CD14-positive monocyte (primary cell): ENCODE results near the gene OR2T4. TPM values are rescaled to one million over a fixed set of nuclear protein-coding genes. Genes with fewer than 3 reads are reported as not detected.

Source experiments
- DNase-seq, 3 donors: peaks; one replicate each; pipeline ENCODE4 v3.0.0-alpha.2; 2011 to 2022
- H2AFZ ChIP-seq: 2 replicates; pipeline ENCODE4 v1.6.0; 2012; ENCODE audit warnings: mild to moderate bottlenecking, low read depth, low read length, inconsistent platforms; ENCODE audit not compliant: insufficient read depth, poor library complexity, severe bottlenecking
- H3K27ac ChIP-seq, 2 donors: 1 replicate in 1 of 2; 2 replicates in 1 of 2; pipeline ENCODE4 v1.5.1; 2012 to 2013; ENCODE audit warnings: low read length in 2 of 2, control low read depth in 1 of 2, inconsistent platforms in 1 of 2, low read depth in 1 of 2, mild to moderate bottlenecking in 1 of 2
- H3K27me3 ChIP-seq, 2 donors: one replicate each; pipeline versions ENCODE4 v1.6.0 to v1.6.1; 2011 to 2013; ENCODE audit warnings: low read length in 2 of 2; ENCODE audit not compliant: control insufficient read depth in 2 of 2, insufficient read depth in 2 of 2
- H3K36me3 ChIP-seq, 2 donors: replicated peaks in 1 of 2; 1 replicate in 1 of 2; 2 replicates in 1 of 2; pipeline versions ENCODE4 v1.5.1 to v1.6.1; 2012 to 2013; ENCODE audit warnings: low read length in 2 of 2, control low read depth in 1 of 2, inconsistent platforms in 1 of 2, mild to moderate bottlenecking in 1 of 2; ENCODE audit not compliant: insufficient read depth in 2 of 2, control insufficient read depth in 1 of 2
- H3K4me1 ChIP-seq, 2 donors: 1 replicate in 1 of 2; 2 replicates in 1 of 2; pipeline versions ENCODE4 v1.5.1 to v1.6.1; 2012 to 2013; ENCODE audit warnings: low read length in 2 of 2, control low read depth in 1 of 2, inconsistent platforms in 1 of 2, mild to moderate bottlenecking in 1 of 2, moderate library complexity in 1 of 2; ENCODE audit not compliant: insufficient read depth in 2 of 2, control insufficient read depth in 1 of 2
- H3K4me2 ChIP-seq: replicated peaks from 2 replicates; pipeline ENCODE3; 2012; ENCODE audit warnings: low read length, moderate library complexity, mild to moderate bottlenecking; ENCODE audit not compliant: poor library complexity, severe bottlenecking; ENCODE audit errors: extremely low read depth
- H3K4me3 ChIP-seq, 3 experiments: fragments of 200-600 bp in 1 of 3; sonication (generic) in 1 of 3; replicated peaks in 1 of 3; 1 replicate in 2 of 3; 2 replicates in 1 of 3; pipeline ENCODE4 v1.5.1; 2011 to 2013; ENCODE audit warnings: low read length in 3 of 3, mild to moderate bottlenecking in 3 of 3, control low read depth in 2 of 3, low read depth in 2 of 3, inconsistent platforms in 1 of 3, moderate library complexity in 1 of 3
- H3K79me2 ChIP-seq: 2 replicates; pipeline ENCODE4 v1.6.0; 2012; ENCODE audit warnings: mild to moderate bottlenecking, control low read depth, inconsistent platforms, low read length, moderate library complexity; ENCODE audit not compliant: insufficient read depth
- H3K9ac ChIP-seq: 2 replicates; pipeline ENCODE4 v1.6.0; 2017; ENCODE audit warnings: low read length, mild to moderate bottlenecking; ENCODE audit not compliant: insufficient read depth, poor library complexity, severe bottlenecking
- H3K9me3 ChIP-seq, 2 donors: replicated peaks in 1 of 2; 1 replicate in 1 of 2; 2 replicates in 1 of 2; pipeline versions ENCODE4 v1.5.1 to v1.6.1; 2012 to 2013; ENCODE audit warnings: low read length in 2 of 2, control low read depth in 1 of 2; ENCODE audit not compliant: control insufficient read depth in 1 of 2, insufficient read depth in 1 of 2
- H4K20me1 ChIP-seq: 2 replicates; pipeline ENCODE4 v1.6.0; 2012; ENCODE audit warnings: mild to moderate bottlenecking, low read length, control low read depth, moderate library complexity; ENCODE audit not compliant: insufficient read depth
- H3K27ac Mint-ChIP-seq, 7 donors: one replicate each; pipeline ENCODE4 v1.8.0; 2020; ENCODE audit warnings: mild to moderate bottlenecking in 7 of 7, mixed read lengths in 7 of 7, moderate library complexity in 6 of 7, inconsistent platforms in 2 of 7
- H3K27me3 Mint-ChIP-seq, 3 donors: one replicate each; pipeline ENCODE4 v1.8.0; 2021 to 2022; ENCODE audit warnings: low read depth in 3 of 3, mild to moderate bottlenecking in 3 of 3, mixed read lengths in 3 of 3, moderate library complexity in 3 of 3, inconsistent platforms in 1 of 3
- H3K36me3 Mint-ChIP-seq, 2 donors: one replicate each; pipeline ENCODE4 v1.8.0; 2020; ENCODE audit warnings: mixed read lengths in 2 of 2, inconsistent platforms in 1 of 2, mild to moderate bottlenecking in 1 of 2
- H3K4me1 Mint-ChIP-seq: one replicate; pipeline ENCODE4 v1.8.0; 2020; ENCODE audit warnings: mild to moderate bottlenecking, mixed read lengths
- H3K4me3 Mint-ChIP-seq, 2 donors: one replicate each; pipeline ENCODE4 v1.8.0; 2020; ENCODE audit warnings: mild to moderate bottlenecking in 2 of 2, mixed read lengths in 2 of 2, moderate library complexity in 1 of 2
- H3K9me3 Mint-ChIP-seq, 7 donors: one replicate each; pipeline ENCODE4 v1.8.0; 2020 to 2022; ENCODE audit warnings: mixed read lengths in 7 of 7, mild to moderate bottlenecking in 6 of 7, moderate library complexity in 6 of 7, inconsistent platforms in 2 of 7
- CTCF ChIP-seq: fragments of 200-600 bp; IDR thresholded peaks from one replicate; pipeline ENCODE4 v1.8.0; 2022; ENCODE audit warnings: antibody characterized with exemption, mild to moderate bottlenecking
- WGBS: methylation state at CpG from one replicate; pipeline ENCODE4 v1.1.5; 2013; ENCODE audit warnings: missing lambda C conversion rate; ENCODE audit not compliant: insufficient coverage; 5-methylcytosine and 5-hydroxymethylcytosine counted together
- intact Hi-C, 2 donors: fragments of 100-400 bp; cut with micrococcal nuclease; formaldehyde crosslinking; loops; one replicate each; pipeline versions ENCODE4 v1.15.0 to v1.15.1; 2023
- polyA plus RNA-seq, 3 donors: library from polyadenylated mRNA; depleted of rRNA in 1 of 3; unstranded in 2 of 3; stranded (reverse) in 1 of 3; fragments of 300-500 nt in 2 of 3; fragments of >200 nt in 1 of 3; fragmentation: Illumina TruSeq in 2 of 3; gene quantifications; 1 replicate in 2 of 3; 2 replicates in 1 of 3; pipeline ENCODE4 v1.2.3, GENCODE V29; 2012 to 2021

OR2T4 gene
- polyA plus RNA-seq, 3 donors, result not detected

DNA sequence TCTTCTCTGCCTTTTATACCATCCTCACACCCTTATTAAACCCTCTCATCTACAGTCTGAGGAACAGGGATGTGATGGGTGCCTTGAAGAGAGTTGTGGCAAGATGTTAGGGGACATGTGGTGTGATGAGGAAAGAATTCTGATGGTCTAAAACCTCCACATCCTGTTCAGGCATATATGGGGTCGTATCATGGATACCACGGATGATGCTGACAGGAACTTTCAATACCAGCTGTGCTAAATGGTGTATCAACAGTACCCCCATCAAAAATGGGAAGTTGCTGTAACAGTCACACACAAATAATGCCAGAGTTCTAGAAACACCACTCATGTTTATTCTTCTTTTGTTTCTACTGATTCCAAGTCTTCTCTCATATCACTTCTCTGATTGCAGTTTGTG is 27.0 kb downstream of the OR2T4 start:
- no peak overlapping the region for H3K27ac Mint-ChIP-seq
- H3K4me1 Mint-ChIP-seq, result no peaks in the 10 kb centered on the region
- H3K4me3 ChIP-seq, result no peak overlapping the region
- H3K27ac ChIP-seq, result no peak overlapping the region
- no peaks in the 10 kb centered on the region for H3K79me2 ChIP-seq
- no peak overlapping the region for H3K4me3 Mint-ChIP-seq
- 0% methylated on average over 1 of the region's 2 CpGs for WGBS
- no peaks in the 10 kb centered on the region for H3K27me3 ChIP-seq
- intact Hi-C loops, result no loop called here
- peaks cover 0 to 9% (median 4%) of the 10 kb centered on the region in 7 donors for H3K9me3 Mint-ChIP-seq
- no peaks in the 10 kb centered on the region for H3K36me3 Mint-ChIP-seq
- H3K36me3 ChIP-seq, result no peaks in the 10 kb centered on the region
- H3K4me1 ChIP-seq, result no peaks in the 10 kb centered on the region
- no peak overlapping the region for H2AFZ ChIP-seq
- DNase-seq, result no peak
- H3K9ac ChIP-seq, result no peak overlapping the region
- H4K20me1 ChIP-seq, result no peaks in the 10 kb centered on the region
- no peak for TF ChIP-seq CTCF
- H3K4me2 ChIP-seq, result no peak overlapping the region
- peaks cover 0 to 8% of the 10 kb centered on the region in 2 donors for H3K9me3 ChIP-seq
- peaks cover 0 to 3% (median 0%) of the 10 kb centered on the region in 3 donors for H3K27me3 Mint-ChIP-seq

GRCh38 chr1:248393050-248393449 is 31.6 kb downstream of the OR2T4 start:
- H4K20me1 ChIP-seq, result no peaks in the 10 kb centered on the region
- H3K27me3 ChIP-seq, result no peaks in the 10 kb centered on the region
- no peak overlapping the region for H3K4me3 ChIP-seq
- intact Hi-C loops, result no loop called here
- TF ChIP-seq CTCF, result no peak
- H3K9me3 ChIP-seq, result peaks cover 0 to 2% of the 10 kb centered on the region in 2 donors
- H3K27me3 Mint-ChIP-seq, result peaks cover 0 to 3% (median 0%) of the 10 kb centered on the region in 3 donors
- H3K36me3 Mint-ChIP-seq, result no peaks in the 10 kb centered on the region
- H3K36me3 ChIP-seq, result no peaks in the 10 kb centered on the region
- no peak overlapping the region for H3K9ac ChIP-seq
- no peak overlapping the region for H3K4me2 ChIP-seq
- H3K4me3 Mint-ChIP-seq, result no peak overlapping the region
- H3K27ac Mint-ChIP-seq, result no peak overlapping the region
- DNase-seq, result no peak
- no peak overlapping the region for H3K27ac ChIP-seq
- peaks cover 3 to 21% (median 8%) of the 10 kb centered on the region in 7 donors for H3K9me3 Mint-ChIP-seq
- H3K4me1 ChIP-seq, result no peaks in the 10 kb centered on the region
- H3K79me2 ChIP-seq, result no peaks in the 10 kb centered on the region
- no peaks in the 10 kb centered on the region for H3K4me1 Mint-ChIP-seq
- no CpG with 5 or more reads among the region's 2 CpGs for WGBS
- H2AFZ ChIP-seq, result no peak overlapping the region
